ENCODE results near the gene TMEM250. TPM values are rescaled to one million over a fixed set of nuclear protein-coding genes. Genes with fewer than 3 reads are reported as not detected.

TMEM250 gene
- total and polyA plus RNA-seq, 7 donors, result 23.7 to 48.4 (median 30.0) TPM

DNA sequence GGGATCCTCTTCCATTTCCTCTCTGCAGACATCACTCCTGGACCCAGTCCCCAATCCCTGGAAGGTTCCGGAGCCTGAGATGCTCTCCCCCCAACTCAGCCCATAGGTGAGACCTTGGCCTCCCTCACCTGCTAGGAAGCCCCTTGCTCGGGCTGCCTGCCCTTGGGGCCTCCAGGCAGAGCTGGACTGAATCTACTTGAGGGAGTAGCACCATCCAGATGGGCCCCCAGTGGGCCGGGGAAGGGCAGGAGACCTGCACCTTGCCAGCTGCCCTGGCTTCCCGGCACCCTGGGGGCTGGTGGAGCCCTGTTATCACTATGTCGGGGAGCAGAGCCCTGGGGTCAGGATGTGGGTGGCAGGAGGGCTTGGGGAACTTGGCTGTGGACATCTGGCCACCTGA, 26.9 kb upstream of the TMEM250 start:
- no peak overlapping the region for H3K27ac ChIP-seq
- TF ChIP-seq, protein P1, sequence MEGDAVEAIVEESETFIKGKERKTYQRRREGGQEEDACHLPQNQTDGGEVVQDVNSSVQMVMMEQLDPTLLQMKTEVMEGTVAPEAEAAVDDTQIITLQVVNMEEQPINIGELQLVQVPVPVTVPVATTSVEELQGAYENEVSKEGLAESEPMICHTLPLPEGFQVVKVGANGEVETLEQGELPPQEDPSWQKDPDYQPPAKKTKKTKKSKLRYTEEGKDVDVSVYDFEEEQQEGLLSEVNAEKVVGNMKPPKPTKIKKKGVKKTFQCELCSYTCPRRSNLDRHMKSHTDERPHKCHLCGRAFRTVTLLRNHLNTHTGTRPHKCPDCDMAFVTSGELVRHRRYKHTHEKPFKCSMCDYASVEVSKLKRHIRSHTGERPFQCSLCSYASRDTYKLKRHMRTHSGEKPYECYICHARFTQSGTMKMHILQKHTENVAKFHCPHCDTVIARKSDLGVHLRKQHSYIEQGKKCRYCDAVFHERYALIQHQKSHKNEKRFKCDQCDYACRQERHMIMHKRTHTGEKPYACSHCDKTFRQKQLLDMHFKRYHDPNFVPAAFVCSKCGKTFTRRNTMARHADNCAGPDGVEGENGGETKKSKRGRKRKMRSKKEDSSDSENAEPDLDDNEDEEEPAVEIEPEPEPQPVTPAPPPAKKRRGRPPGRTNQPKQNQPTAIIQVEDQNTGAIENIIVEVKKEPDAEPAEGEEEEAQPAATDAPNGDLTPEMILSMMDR (IDR thresholded peaks at IDR 0.05), result no peak
- TF ChIP-seq POLR2A (IDR thresholded peaks at IDR 0.05) (no peak), EP300 (IDR thresholded peaks at IDR 0.05) (no peak), POLR2AphosphoS5 (IDR thresholded peaks at IDR 0.05) (no peak)
- H3K9me3 ChIP-seq, result no peaks in the 10 kb centered on the region
- no peak overlapping the region for H3K4me3 ChIP-seq
- no peak for DNase-seq
- no peaks in the 10 kb centered on the region for H3K36me3 ChIP-seq
- WGBS, 2 donors, result 30 to 69% methylated on average over 5 of the region's 5 CpGs
- intact Hi-C loops (cut with DNase I), result no loop called here
- H3K27me3 ChIP-seq, result peaks cover 12 to 65% (median 55%) of the 10 kb centered on the region in 3 donors
- no peaks in the 10 kb centered on the region for H3K4me1 ChIP-seq

DNA sequence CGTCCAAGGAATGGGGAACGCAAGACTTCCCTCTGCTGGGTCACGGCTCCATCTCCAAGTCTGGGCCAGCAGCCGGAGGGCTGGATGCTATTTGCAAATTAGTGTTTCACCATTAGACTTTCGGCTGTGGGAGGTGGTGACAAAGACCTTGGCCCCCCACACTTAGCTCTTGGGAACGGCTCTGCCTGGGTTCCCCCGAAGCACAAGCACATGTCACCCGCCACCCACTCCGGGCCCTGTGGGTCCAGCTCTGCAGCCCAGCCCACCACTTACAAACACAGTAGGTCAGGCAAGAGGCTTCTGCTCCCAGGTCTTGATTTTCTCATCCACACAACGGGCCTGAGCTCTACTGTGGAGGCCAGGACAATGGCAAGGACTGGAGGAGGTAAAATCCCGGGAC, 25.8 kb upstream of the TMEM250 start:
- WGBS, 2 donors, result 81 to 89% methylated on average over 11 of the region's 11 CpGs
- Histone ChIP-seq H3K4me3 (no peak overlapping the region), H3K27me3 (peaks cover 12 to 65% (median 55%) of the 10 kb centered on the region in 3 donors), H3K27ac (no peak overlapping the region), H3K4me1 (no peaks in the 10 kb centered on the region), H3K36me3 (no peaks in the 10 kb centered on the region), H3K9me3 (no peaks in the 10 kb centered on the region)
- TF ChIP-seq, protein P1 (IDR thresholded peaks at IDR 0.05), result no peak
- TF ChIP-seq EP300 (IDR thresholded peaks at IDR 0.05) (no peak), POLR2AphosphoS5 (IDR thresholded peaks at IDR 0.05) (no peak)
- no peak for DNase-seq
- intact Hi-C loops (cut with DNase I), result no loop called here

DNA sequence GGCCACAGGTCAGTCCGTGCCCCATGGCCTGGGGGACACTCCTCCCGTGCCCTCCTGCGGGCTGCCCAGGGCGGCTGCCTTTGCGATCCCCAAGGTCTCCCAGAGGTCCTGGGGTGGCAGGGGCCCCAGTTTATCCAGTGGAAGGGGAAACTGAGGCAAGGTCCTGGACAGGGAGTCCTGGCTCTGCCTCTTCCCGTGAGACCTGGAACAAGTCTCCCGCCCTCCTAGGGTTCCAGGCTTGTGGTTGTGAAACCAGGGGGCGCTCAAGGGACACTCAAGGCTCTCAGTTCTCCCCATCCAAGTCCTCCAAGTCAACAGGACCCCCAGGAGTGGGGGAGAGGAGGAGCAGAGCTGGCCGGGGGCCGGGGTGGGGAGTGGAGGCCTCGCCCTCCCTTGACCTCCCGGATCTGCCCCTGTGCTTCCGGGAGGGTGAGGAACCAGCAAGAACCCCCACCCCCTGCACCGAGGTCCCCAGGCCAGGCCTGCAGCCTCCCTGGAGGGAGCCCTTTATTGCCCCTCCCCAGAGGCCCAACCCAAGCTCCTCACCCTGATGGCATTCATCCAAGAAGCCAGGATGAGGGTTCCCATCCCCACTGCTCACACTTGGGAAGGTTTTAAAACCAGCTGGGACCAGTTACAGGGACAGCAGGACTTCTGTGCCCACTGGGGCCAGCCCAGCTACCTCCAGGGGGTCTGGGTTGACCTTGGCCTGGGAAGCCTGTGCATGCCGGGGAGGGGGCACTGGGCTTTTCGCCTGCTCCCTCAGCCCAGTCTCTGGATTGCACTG, 24.7 kb upstream of the TMEM250 start:
- Histone ChIP-seq H3K9me3 (no peaks in the 10 kb centered on the region), H3K27ac (no peak overlapping the region), H3K36me3 (no peaks in the 10 kb centered on the region), H3K4me1 (no peaks in the 10 kb centered on the region), H3K27me3 (peaks cover 11 to 72% (median 56%) of the 10 kb centered on the region in 3 donors), H3K4me3 (no peak overlapping the region)
- no peak for DNase-seq
- 20 to 43% methylated on average over 16 of the region's 16 CpGs for WGBS, 2 donors
- TF ChIP-seq POLR2A (IDR thresholded peaks at IDR 0.05), result no peak
- TF ChIP-seq, protein P1 (IDR thresholded peaks at IDR 0.05), result no peak
- TF ChIP-seq POLR2AphosphoS5 (IDR thresholded peaks at IDR 0.05), result no peak
- TF ChIP-seq EP300 (IDR thresholded peaks at IDR 0.05), result no peak
- intact Hi-C loops (cut with DNase I), result no loop called here

DNA sequence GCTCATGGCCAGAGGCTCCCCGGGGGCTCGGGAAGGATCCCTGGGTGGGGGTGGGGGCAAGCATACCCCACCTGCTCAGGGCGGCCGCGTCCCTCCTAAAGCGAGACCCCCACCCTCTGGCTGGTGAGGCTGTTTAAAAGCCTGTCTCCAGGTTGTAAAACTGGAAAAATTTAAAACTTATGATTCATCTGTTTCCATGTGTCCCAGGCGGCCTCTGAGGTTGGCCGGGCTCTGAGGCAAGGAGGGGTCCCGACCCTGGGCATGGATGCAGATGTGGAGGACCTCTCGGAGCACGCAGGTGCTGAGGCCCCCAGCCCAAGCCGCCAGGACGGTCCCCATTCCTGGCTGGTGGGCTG, 24.2 kb upstream of the TMEM250 start:
- Histone ChIP-seq H3K36me3 (no peaks in the 10 kb centered on the region), H3K27me3 (peaks cover 5 to 72% (median 55%) of the 10 kb centered on the region in 3 donors), H3K27ac (no peak overlapping the region), H3K4me1 (no peaks in the 10 kb centered on the region), H3K4me3 (no peak overlapping the region), H3K9me3 (no peaks in the 10 kb centered on the region)
- no peak for DNase-seq
- no peak for TF ChIP-seq POLR2A (IDR thresholded peaks at IDR 0.05)
- TF ChIP-seq EP300 (IDR thresholded peaks at IDR 0.05), result no peak
- TF ChIP-seq POLR2AphosphoS5 (IDR thresholded peaks at IDR 0.05), result no peak
- TF ChIP-seq, protein P1 (IDR thresholded peaks at IDR 0.05), result no peak
- WGBS, 2 donors, result 33 to 55% methylated on average over 13 of the region's 13 CpGs
- intact Hi-C loops (cut with DNase I), result no loop called here

DNA sequence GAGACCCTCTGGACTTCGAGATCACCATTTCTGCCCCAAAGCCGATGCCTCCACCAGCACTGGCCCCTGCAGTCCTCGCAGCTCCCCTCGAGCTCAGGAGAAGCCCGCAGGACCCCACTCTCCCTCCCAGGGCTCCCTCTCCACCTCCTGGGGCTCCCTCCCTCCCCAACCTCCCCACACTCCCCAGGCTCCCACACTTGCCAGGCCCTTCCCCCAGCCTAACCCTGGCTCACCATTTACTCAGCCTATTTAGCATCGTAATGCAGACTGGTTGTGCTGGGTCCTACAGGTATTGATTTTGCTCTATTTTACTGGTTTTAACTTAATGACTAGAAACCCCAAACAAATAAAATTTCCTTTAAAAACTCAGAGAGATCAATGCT, 23.7 kb upstream of the TMEM250 start:
- H3K27ac ChIP-seq, result no peak overlapping the region
- TF ChIP-seq POLR2AphosphoS5 (IDR thresholded peaks at IDR 0.05), result no peak
- no peak for TF ChIP-seq EP300 (IDR thresholded peaks at IDR 0.05)
- TF ChIP-seq, protein P1 (IDR thresholded peaks at IDR 0.05), result no peak
- TF ChIP-seq POLR2A (IDR thresholded peaks at IDR 0.05), result no peak
- DNase-seq, result no peak
- peaks cover under 1 to 72% (median 55%) of the 10 kb centered on the region in 3 donors for H3K27me3 ChIP-seq
- no peak overlapping the region for H3K4me3 ChIP-seq
- no peaks in the 10 kb centered on the region for H3K9me3 ChIP-seq
- intact Hi-C loops (cut with DNase I), result no loop called here
- no peaks in the 10 kb centered on the region for H3K36me3 ChIP-seq
- 68 to 80% methylated on average over 6 of the region's 6 CpGs for WGBS, 2 donors
- no peaks in the 10 kb centered on the region for H3K4me1 ChIP-seq

All from sigmoid colon (tissue), 7 donors.